ENCODE data around the gene SH2D7.

Gene SH2D7

DNA sequence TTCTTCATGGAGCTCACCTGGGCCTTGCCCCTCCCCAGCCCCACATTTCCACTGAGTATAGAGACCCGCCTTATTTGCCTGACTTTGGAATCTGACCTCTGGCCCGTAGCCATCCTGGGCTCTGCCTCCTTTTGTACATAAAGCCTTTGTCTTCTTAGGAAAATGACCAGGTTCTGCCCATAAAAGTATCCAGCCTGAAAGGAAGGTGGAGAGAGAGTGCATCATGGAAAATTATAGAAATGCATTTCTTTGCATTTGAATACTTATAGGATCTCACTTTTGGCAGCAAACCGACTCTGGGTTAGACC, 3.6 kb upstream of the SH2D7 start:
- H3K27ac ChIP-seq (ENCODE audit: insufficient read depth, low read depth, low read length, poor library complexity, severe bottlenecking), result no peak overlapping the region
- no peaks in the 10 kb centered on the region for H3K36me3 ChIP-seq (ENCODE audit: control insufficient read depth, insufficient read depth, low read length)
- WGBS, 2 experiments, result 85 to 86% methylated on average over 3 of the region's 3 CpGs
- H3K9me3 ChIP-seq (ENCODE audit: control insufficient read depth, low read length), result no peaks in the 10 kb centered on the region
- H3K27me3 ChIP-seq (ENCODE audit: control insufficient read depth, insufficient read depth, low read length, poor library complexity, severe bottlenecking), result no peaks in the 10 kb centered on the region
- no peak overlapping the region for H3K4me3 ChIP-seq (ENCODE audit: insufficient read depth, low read depth, low read length)
- no peaks in the 10 kb centered on the region for H3K4me1 ChIP-seq (ENCODE audit: control insufficient read depth, insufficient read depth, low read length)

DNA sequence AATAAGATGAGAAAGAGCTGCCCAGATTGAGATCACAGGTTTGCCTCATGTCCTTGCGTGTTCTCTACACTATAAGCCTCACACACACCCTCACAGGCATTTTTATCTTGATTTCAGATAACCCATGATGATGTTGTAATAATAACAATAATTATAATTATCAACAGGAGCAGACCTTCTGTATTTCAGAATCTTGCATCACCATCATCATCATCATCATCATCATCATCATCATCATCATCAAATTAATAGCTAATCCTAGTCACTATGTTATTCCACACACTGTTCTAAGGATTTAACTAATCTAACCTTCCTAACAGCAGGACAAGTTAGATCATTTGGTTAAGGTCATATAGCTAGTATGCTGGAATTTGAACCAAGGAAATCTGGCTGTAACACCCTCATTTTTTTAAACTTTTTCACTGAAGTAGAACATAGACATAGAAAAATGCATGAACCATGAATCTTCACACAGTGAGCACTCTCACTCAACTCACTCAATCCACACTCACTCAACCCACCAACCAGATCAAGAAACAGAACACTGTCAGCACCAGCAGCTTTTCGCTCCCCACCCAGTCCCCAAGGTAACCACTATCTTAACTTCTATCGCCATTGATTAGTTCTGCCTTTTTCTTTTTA, 1.8 kb upstream of the SH2D7 start:
- 86 to 94% methylated on average over 2 to 3 of the region's 3 CpGs for WGBS, 2 experiments
- Histone ChIP-seq H3K9me3 (ENCODE audit: control insufficient read depth, low read length) (no peaks in the 10 kb centered on the region), H3K36me3 (ENCODE audit: control insufficient read depth, insufficient read depth, low read length) (no peaks in the 10 kb centered on the region), H3K27me3 (ENCODE audit: control insufficient read depth, insufficient read depth, low read length, poor library complexity, severe bottlenecking) (no peaks in the 10 kb centered on the region), H3K4me1 (ENCODE audit: control insufficient read depth, insufficient read depth, low read length) (no peaks in the 10 kb centered on the region), H3K4me3 (ENCODE audit: insufficient read depth, low read depth, low read length) (no peak overlapping the region), H3K27ac (ENCODE audit: insufficient read depth, low read depth, low read length, poor library complexity, severe bottlenecking) (no peak overlapping the region)

DNA sequence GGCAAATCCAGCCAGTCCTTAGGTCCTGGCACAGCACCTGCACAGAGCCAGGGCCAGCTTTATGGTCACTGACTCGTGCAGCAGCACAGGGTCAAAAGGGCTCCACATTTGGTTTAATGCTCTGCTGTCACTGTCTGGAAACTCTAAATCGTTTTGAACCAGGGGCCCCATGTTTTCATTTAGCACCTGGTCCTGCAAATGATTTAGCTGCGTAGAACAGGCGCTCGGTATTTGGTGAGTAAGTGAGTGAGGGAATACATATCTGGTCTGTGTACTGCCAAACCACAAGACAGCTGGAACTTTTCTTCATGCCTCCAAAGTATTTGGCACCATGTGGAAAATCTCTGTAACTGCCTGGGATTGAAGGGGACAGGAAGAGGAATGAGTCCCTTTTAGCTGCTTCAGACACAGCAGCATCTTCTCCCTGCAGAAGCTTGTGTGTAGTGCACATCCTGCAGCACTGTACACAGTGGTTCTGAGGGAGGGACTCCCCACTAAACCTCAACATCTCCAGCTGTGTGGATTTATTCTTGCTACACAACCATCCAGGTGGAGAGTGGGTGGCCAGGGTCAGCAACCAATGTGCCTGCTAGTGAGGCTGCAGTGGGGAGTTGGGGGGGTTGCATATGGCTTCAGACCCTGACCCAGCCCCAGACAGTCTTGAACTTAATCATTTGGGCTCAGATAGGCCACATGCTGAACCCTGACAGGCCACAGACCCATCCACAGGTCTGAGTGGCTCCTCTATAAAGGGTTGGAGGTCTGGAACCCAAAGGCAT, 1.1 kb downstream of the SH2D7 start:
- Histone ChIP-seq H3K4me3 (ENCODE audit: insufficient read depth, low read depth, low read length) (no peak overlapping the region), H3K27me3 (ENCODE audit: control insufficient read depth, insufficient read depth, low read length, poor library complexity, severe bottlenecking) (no peaks in the 10 kb centered on the region), H3K9me3 (ENCODE audit: control insufficient read depth, low read length) (no peaks in the 10 kb centered on the region), H3K27ac (ENCODE audit: insufficient read depth, low read depth, low read length, poor library complexity, severe bottlenecking) (no peak overlapping the region), H3K36me3 (ENCODE audit: control insufficient read depth, insufficient read depth, low read length) (no peaks in the 10 kb centered on the region), H3K4me1 (ENCODE audit: control insufficient read depth, insufficient read depth, low read length) (no peaks in the 10 kb centered on the region)
- 80 to 81% methylated on average over 5 of the region's 5 CpGs for WGBS, 2 experiments

DNA sequence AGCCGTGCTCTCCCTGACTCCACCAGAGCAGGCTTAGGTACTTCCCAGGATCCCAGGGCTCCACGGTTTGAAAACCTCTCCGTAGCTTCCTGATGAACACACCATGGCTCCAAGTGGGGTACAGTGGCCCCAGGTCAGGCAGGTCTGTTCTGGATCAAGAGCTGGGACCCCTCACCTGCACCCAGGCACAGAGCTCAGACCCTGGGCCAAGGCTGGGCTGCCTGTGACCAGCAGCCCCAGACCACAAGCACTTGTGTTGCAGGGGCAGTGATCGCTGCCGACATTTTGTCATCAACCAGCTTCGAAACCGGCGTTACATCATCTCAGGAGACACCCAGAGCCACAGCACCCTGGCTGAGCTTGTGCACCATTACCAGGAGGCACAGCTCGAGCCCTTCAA, 5.3 kb downstream of the SH2D7 start:
- WGBS, 2 experiments, result 93% methylated on average over 9 of the region's 9 CpGs
- Histone ChIP-seq H3K27me3 (ENCODE audit: control insufficient read depth, insufficient read depth, low read length, poor library complexity, severe bottlenecking) (no peaks in the 10 kb centered on the region), H3K4me3 (ENCODE audit: insufficient read depth, low read depth, low read length) (no peak overlapping the region), H3K4me1 (ENCODE audit: control insufficient read depth, insufficient read depth, low read length) (no peaks in the 10 kb centered on the region), H3K27ac (ENCODE audit: insufficient read depth, low read depth, low read length, poor library complexity, severe bottlenecking) (no peak overlapping the region), H3K36me3 (ENCODE audit: control insufficient read depth, insufficient read depth, low read length) (no peaks in the 10 kb centered on the region), H3K9me3 (ENCODE audit: control insufficient read depth, low read length) (no peaks in the 10 kb centered on the region)

DNA sequence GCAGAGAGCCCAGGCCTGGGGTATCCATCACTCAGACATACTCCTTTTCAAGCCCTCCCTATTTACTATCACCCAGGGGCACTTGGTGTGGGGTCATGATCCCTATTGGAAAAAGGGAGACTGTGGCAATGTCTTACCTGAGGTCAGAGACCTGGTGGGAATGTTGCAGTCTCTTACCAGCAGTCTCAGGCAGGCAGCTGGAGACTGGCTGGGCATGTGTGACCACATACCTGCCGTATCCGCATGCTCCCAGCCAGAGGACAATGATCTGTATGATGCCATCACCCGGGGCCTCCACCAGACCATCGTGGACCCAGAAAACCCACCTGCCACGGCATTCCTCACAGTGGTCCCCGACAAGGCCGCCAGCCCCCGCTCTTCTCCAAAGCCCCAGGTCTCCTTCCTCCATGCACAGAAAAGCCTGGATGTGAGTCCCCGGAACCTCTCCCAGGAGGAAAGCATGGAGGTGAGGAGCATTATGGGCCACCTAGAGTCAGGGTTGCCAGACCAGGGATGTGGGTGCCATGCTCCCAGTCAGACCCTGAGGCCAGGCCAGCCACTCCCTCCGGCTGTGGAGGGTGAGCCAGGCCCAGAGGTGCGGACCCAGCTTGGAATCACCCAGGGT, 5.9 kb downstream of the SH2D7 start:
- no peaks in the 10 kb centered on the region for H3K36me3 ChIP-seq (ENCODE audit: control insufficient read depth, insufficient read depth, low read length)
- no peaks in the 10 kb centered on the region for H3K4me1 ChIP-seq (ENCODE audit: control insufficient read depth, insufficient read depth, low read length)
- WGBS, 2 experiments, result 87 to 91% methylated on average over 11 of the region's 11 CpGs
- H3K27ac ChIP-seq (ENCODE audit: insufficient read depth, low read depth, low read length, poor library complexity, severe bottlenecking), result no peak overlapping the region
- no peaks in the 10 kb centered on the region for H3K9me3 ChIP-seq (ENCODE audit: control insufficient read depth, low read length)
- no peaks in the 10 kb centered on the region for H3K27me3 ChIP-seq (ENCODE audit: control insufficient read depth, insufficient read depth, low read length, poor library complexity, severe bottlenecking)
- H3K4me3 ChIP-seq (ENCODE audit: insufficient read depth, low read depth, low read length), result no peak overlapping the region

DNA sequence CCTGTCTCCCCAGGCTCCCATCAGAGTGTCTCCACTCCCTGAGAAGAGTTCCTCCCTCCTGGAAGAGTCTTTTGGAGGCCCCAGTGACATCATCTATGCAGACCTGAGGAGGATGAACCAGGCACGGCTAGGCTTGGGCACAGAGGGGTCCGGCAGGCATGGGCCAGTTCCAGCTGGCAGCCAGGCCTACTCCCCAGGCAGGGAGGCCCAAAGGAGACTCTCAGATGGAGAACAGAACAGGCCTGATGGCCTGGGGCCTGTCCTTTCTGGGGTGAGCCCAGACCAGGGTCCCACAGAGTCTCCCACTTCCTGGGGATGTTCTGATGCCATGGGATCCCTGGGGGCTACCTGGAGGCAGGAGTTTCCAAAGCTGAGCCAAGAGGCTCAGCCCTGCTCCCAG, 8.5 kb downstream of the SH2D7 start:
- Histone ChIP-seq H3K9me3 (ENCODE audit: control insufficient read depth, low read length) (no peaks in the 10 kb centered on the region), H3K36me3 (ENCODE audit: control insufficient read depth, insufficient read depth, low read length) (no peaks in the 10 kb centered on the region), H3K27me3 (ENCODE audit: control insufficient read depth, insufficient read depth, low read length, poor library complexity, severe bottlenecking) (no peaks in the 10 kb centered on the region), H3K4me1 (ENCODE audit: control insufficient read depth, insufficient read depth, low read length) (peaks cover 2% of the 10 kb centered on the region), H3K27ac (ENCODE audit: insufficient read depth, low read depth, low read length, poor library complexity, severe bottlenecking) (no peak overlapping the region), H3K4me3 (ENCODE audit: insufficient read depth, low read depth, low read length) (no peak overlapping the region)
- WGBS, 2 experiments, result 89 to 97% methylated on average over 2 of the region's 2 CpGs

DNA sequence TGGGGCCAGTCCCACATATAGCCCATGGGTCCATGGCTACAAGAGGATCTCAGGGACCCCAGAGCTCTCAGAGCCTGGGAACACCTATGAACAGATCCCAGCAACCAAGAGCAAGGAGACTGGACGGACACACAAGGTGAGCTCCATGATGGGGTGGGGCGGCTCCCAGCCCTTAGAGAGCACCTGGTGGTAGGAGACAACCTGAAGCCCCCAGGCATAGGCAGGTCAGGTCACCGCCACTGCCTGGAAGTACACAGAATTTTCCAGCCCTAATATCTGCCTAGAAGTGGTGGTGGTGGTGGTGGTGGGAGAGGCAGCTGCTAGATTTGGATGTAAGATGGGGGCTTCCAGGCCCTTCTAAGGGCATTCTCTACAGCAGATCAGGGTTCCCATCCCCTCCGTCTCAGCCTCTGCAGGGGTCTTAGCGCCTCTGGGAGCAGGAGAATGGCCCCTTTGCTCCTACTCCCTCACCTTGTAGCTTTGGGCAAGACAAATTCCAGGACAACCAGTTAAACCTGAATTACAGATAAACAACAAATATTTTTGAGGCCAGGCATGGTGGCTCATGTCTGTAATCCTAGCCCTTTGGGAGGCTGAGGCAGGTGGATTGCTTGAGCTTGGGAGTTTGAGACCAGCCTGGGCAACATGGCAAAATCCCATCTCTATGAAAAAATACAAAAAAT, 9.2 kb downstream of the SH2D7 start:
- Histone ChIP-seq H3K27me3 (ENCODE audit: control insufficient read depth, insufficient read depth, low read length, poor library complexity, severe bottlenecking) (no peaks in the 10 kb centered on the region), H3K9me3 (ENCODE audit: control insufficient read depth, low read length) (no peaks in the 10 kb centered on the region), H3K36me3 (ENCODE audit: control insufficient read depth, insufficient read depth, low read length) (no peaks in the 10 kb centered on the region), H3K4me3 (ENCODE audit: insufficient read depth, low read depth, low read length) (no peak overlapping the region), H3K27ac (ENCODE audit: insufficient read depth, low read depth, low read length, poor library complexity, severe bottlenecking) (no peak overlapping the region), H3K4me1 (ENCODE audit: control insufficient read depth, insufficient read depth, low read length) (peaks cover 2% of the 10 kb centered on the region)
- 91 to 93% methylated on average over 5 of the region's 5 CpGs for WGBS, 2 experiments

DNA sequence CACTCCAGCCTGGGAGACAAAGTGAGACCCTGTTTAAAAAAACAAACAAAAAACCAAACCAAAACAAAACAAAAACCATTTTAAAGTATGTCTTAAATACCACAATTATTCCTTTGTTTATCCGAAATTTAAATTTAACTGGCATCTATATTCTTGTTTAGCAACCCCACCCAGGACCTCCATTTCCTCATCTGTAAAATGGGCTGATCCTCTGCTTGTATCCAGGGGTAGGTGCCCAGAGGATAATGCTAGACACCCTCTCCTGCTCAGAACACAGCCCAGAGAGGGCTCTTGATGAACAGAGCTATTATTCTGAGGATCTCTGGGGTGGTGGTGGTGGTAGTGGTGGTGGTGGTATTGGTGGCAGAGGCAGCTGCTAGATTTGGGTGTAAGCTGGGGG, 9.8 kb downstream of the SH2D7 start:
- Histone ChIP-seq H3K4me3 (ENCODE audit: insufficient read depth, low read depth, low read length) (no peak overlapping the region), H3K27me3 (ENCODE audit: control insufficient read depth, insufficient read depth, low read length, poor library complexity, severe bottlenecking) (no peaks in the 10 kb centered on the region), H3K9me3 (ENCODE audit: control insufficient read depth, low read length) (no peaks in the 10 kb centered on the region), H3K4me1 (ENCODE audit: control insufficient read depth, insufficient read depth, low read length) (peaks cover 2% of the 10 kb centered on the region), H3K36me3 (ENCODE audit: control insufficient read depth, insufficient read depth, low read length) (no peaks in the 10 kb centered on the region), H3K27ac (ENCODE audit: insufficient read depth, low read depth, low read length, poor library complexity, severe bottlenecking) (no peak overlapping the region)
- WGBS, 2 experiments, result 90 to 91% methylated on average over 1 of the region's 1 CpG

DNA sequence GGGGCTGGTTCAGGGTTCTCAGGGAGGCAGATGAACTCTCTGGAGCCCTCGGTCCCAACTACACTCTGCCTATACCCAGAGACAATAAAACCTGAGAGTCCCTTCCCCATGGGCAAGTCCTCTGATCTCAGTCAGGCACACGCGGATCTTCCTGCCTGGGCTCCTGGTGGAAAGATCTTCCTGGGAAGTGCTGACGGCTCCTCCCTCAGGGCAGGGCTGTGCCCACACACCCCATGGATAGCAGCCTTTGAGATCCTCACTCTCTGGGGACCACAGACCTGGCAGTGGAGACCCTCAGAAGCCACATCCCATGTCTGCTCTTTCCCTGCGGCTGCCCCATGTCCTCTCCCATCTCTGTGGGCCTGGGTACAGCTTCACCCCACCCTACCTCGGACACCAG, 10.4 kb downstream of the SH2D7 start:
- H3K27me3 ChIP-seq (ENCODE audit: control insufficient read depth, insufficient read depth, low read length, poor library complexity, severe bottlenecking), result no peaks in the 10 kb centered on the region
- H3K36me3 ChIP-seq (ENCODE audit: control insufficient read depth, insufficient read depth, low read length), result peaks cover 3% of the 10 kb centered on the region
- no peaks in the 10 kb centered on the region for H3K9me3 ChIP-seq (ENCODE audit: control insufficient read depth, low read length)
- peaks cover 2% of the 10 kb centered on the region for H3K4me1 ChIP-seq (ENCODE audit: control insufficient read depth, insufficient read depth, low read length)
- no peak overlapping the region for H3K4me3 ChIP-seq (ENCODE audit: insufficient read depth, low read depth, low read length)
- H3K27ac ChIP-seq (ENCODE audit: insufficient read depth, low read depth, low read length, poor library complexity, severe bottlenecking), result no peak overlapping the region
- 82 to 84% methylated on average over 6 of the region's 6 CpGs for WGBS, 2 experiments

DNA sequence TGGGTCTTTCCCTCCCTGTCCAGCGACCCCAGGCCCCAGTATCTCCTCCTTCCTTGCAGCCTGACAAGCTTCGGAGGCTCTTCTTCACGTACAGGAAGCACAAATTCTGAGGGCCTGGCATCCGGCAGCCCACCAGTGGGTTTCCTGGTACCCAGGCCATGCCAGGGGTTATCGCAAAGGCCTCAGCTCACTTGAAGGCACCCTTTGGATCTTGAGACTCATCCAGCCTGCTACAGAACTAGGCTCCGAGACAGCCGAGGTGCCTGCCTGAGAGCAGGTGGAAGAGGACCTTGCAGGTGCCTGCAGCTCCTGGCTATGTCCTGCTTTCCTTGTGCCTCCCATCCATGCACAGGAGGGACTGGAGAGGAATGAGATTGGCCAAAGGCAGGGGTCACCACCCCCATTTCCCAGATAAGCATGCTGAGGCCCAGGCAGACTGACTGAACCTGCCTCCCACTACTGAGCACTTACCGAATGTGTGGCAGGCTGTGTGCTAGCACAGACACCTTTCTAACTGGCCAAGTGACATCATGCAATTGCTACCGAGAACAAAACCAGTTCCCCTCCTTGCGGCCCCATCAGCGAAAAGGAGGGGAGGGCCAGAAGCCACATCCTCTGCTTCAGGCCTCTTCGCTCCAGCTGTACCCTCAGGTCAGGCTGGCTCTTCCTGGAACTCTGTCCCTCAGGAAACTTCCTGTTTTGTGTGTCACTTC, 11.2 kb downstream of the SH2D7 start:
- no peak overlapping the region for H3K27ac ChIP-seq (ENCODE audit: insufficient read depth, low read depth, low read length, poor library complexity, severe bottlenecking)
- H3K4me3 ChIP-seq (ENCODE audit: insufficient read depth, low read depth, low read length), result no peak overlapping the region
- WGBS, 2 experiments, result 92 to 93% methylated on average over 12 of the region's 12 CpGs
- H3K27me3 ChIP-seq (ENCODE audit: control insufficient read depth, insufficient read depth, low read length, poor library complexity, severe bottlenecking), result no peaks in the 10 kb centered on the region
- peaks cover 3% of the 10 kb centered on the region for H3K36me3 ChIP-seq (ENCODE audit: control insufficient read depth, insufficient read depth, low read length)
- H3K4me1 ChIP-seq (ENCODE audit: control insufficient read depth, insufficient read depth, low read length), result peaks cover 2% of the 10 kb centered on the region
- H3K9me3 ChIP-seq (ENCODE audit: control insufficient read depth, low read length), result no peaks in the 10 kb centered on the region
